GM23248 (cell line): ENCODE data around the gene BTN3A1. TPM values are rescaled to one million over a fixed set of nuclear protein-coding genes. Genes with fewer than 3 reads are reported as not detected.
A peak's percentile ranks its signal among the peaks of the same experiment; 100 is the strongest.

Source experiments
- DNase-seq: peaks from one replicate; pipeline ENCODE4 v3.0.0-alpha.2; 2015
- H2AFZ ChIP-seq: fragments of 200-600 bp; sonication (generic); 2 replicates; pipeline ENCODE4 v1.6.1; 2016; ENCODE audit warnings: antibody characterized with exemption
- H3F3A ChIP-seq: fragments of 200-600 bp; sonication (generic); 2 replicates; pipeline ENCODE4 v1.6.1; 2016; ENCODE audit warnings: mild to moderate bottlenecking, antibody characterized with exemption, mixed run types; ENCODE audit not compliant: insufficient read depth
- H3K27ac ChIP-seq: fragments of 200-600 bp; sonication (generic); 2 replicates; pipeline ENCODE4 v1.5.1; 2016; ENCODE audit warnings: mild to moderate bottlenecking
- H3K27me3 ChIP-seq: fragments of 200-600 bp; sonication (generic); replicated peaks from 2 replicates; pipeline ENCODE4 v1.6.1; 2016; ENCODE audit warnings: mild to moderate bottlenecking; ENCODE audit not compliant: insufficient read depth
- H3K36me3 ChIP-seq: fragments of 200-600 bp; sonication (generic); 2 replicates; pipeline ENCODE4 v1.6.1; 2016; ENCODE audit warnings: low read depth, mild to moderate bottlenecking
- H3K4me1 ChIP-seq: fragments of 200-600 bp; sonication (generic); 2 replicates; pipeline ENCODE4 v1.6.1; 2016; ENCODE audit warnings: mild to moderate bottlenecking; ENCODE audit not compliant: insufficient read depth
- H3K4me2 ChIP-seq: fragments of 200-600 bp; sonication (generic); one replicate; pipeline ENCODE4 v1.6.1; 2016; ENCODE audit warnings: mild to moderate bottlenecking; ENCODE audit not compliant: unreplicated experiment
- H3K4me3 ChIP-seq: fragments of 200-600 bp; sonication (generic); 2 replicates; pipeline ENCODE4 v1.5.1; 2016; ENCODE audit warnings: mild to moderate bottlenecking
- H3K79me2 ChIP-seq: fragments of 200-600 bp; sonication (generic); 2 replicates; pipeline ENCODE4 v1.6.1; 2016; ENCODE audit warnings: mild to moderate bottlenecking; ENCODE audit not compliant: insufficient read depth
- H3K9ac ChIP-seq: fragments of 200-600 bp; sonication (generic); 2 replicates; pipeline ENCODE4 v1.6.1; 2016; ENCODE audit warnings: mild to moderate bottlenecking
- H3K9me2 ChIP-seq: fragments of 200-600 bp; sonication (generic); 2 replicates; pipeline ENCODE4 v1.6.1; 2016; ENCODE audit warnings: mixed run types, mild to moderate bottlenecking, moderate library complexity; ENCODE audit not compliant: insufficient read depth
- H3K9me3 ChIP-seq: fragments of 200-600 bp; sonication (generic); one replicate; pipeline ENCODE4 v1.6.1; 2017; ENCODE audit warnings: low read depth
- H4K20me1 ChIP-seq: fragments of 200-600 bp; sonication (generic); 2 replicates; pipeline ENCODE4 v1.6.0; 2016; ENCODE audit not compliant: insufficient read depth
- EZH2 ChIP-seq: fragments of 200-600 bp; sonication (generic); IDR thresholded peaks from 2 replicates; pipeline ENCODE4 v1.6.1; 2018; ENCODE audit warnings: antibody characterized with exemption, mild to moderate bottlenecking; ENCODE audit not compliant: insufficient read depth, poor library complexity, severe bottlenecking
- EZH2phosphoT487 ChIP-seq: fragments of 200-600 bp; sonication (generic); IDR thresholded peaks from 2 replicates; pipeline ENCODE4 v1.6.1; 2018; ENCODE audit warnings: antibody characterized with exemption, moderate library complexity, mild to moderate bottlenecking, low read depth; ENCODE audit not compliant: insufficient read depth
- WGBS, 2 experiments: methylation state at CpG; one replicate each; pipeline ENCODE4 v1.1.6; 2015 to 2017; ENCODE audit warnings: low lambda C conversion rate in 2 of 2, low coverage in 1 of 2; ENCODE audit errors: missing lambda C conversion rate in 2 of 2; 5-methylcytosine and 5-hydroxymethylcytosine counted together
- in situ Hi-C: fragments of 300-500 bp; cut with MboI; formaldehyde crosslinking; loops from 2 replicates; pipeline ENCODE4 v1.15.0; 2020
- polyA plus RNA-seq: library from polyadenylated mRNA; unstranded; fragments of >200 nt; fragmentation: Nextera tagmentation; extraction: Ambion mirVana; gene quantifications from 2 replicates; pipeline ENCODE4 v1.2.1, GENCODE V29; 2016
- total RNA-seq: library from RNA; depleted of rRNA; stranded (reverse); fragments of >200 nt; shearing (Covaris generic); gene quantifications from 2 replicates; pipeline ENCODE4 v1.2.3, GENCODE V29; 2014

Gene BTN3A1
- total and polyA plus RNA-seq, 2 experiments from 2014 or later = 6.7 to 8.9 TPM

GRCh38 chr6:26436018-26436417, 33.9 kb downstream of the BTN3A1 start:
- Histone ChIP-seq H4K20me1 (no peaks in the 10 kb centered on the region), H3K79me2 (no peaks in the 10 kb centered on the region), H3K4me1 (peaks cover 28% of the 10 kb centered on the region), H3K4me3 (no peak overlapping the region), H3K4me2 (no peak overlapping the region), H2AFZ (no peak overlapping the region), H3K27me3 (no peaks in the 10 kb centered on the region), H3K9me3 (no peaks in the 10 kb centered on the region), H3K9me2 (no peaks in the 10 kb centered on the region), H3F3A (peaks cover 19% of the 10 kb centered on the region; the same call in 1 of the 2 replicates), H3K36me3 (no peaks in the 10 kb centered on the region), H3K27ac (no peak overlapping the region), H3K9ac (no peak overlapping the region)
- in situ Hi-C loops = no loop called here
- 71 to 72% methylated on average over 4 of the region's 4 CpGs for WGBS, 2 experiments
- DNase-seq = no peak
- no peak for TF ChIP-seq EZH2
- no peak for TF ChIP-seq EZH2phosphoT487

- 92 to 100% methylated on average over 1 of the region's 1 CpG for WGBS, 2 experiments
- Histone ChIP-seq H3K36me3 (no peaks in the 10 kb centered on the region), H3K9me3 (no peaks in the 10 kb centered on the region), H3K4me3 (no peak overlapping the region), H3K4me1 (peaks cover 28% of the 10 kb centered on the region), H4K20me1 (no peaks in the 10 kb centered on the region), H3F3A (peaks cover 6% of the 10 kb centered on the region; the same call in 1 of the 2 replicates), H3K9me2 (no peaks in the 10 kb centered on the region), H3K27me3 (no peaks in the 10 kb centered on the region), H3K9ac (no peak overlapping the region), H3K4me2 (no peak overlapping the region), H2AFZ (no peak overlapping the region), H3K79me2 (peaks cover 13% of the 10 kb centered on the region; the same call in 1 of the 2 replicates), H3K27ac (no peak overlapping the region)
- in situ Hi-C loops = no loop called here
- TF ChIP-seq EZH2phosphoT487 = no peak
- no peak for TF ChIP-seq EZH2
- DNase-seq = no peak
These were observed 35.5 kb downstream of the BTN3A1 start for GRCh38 chr6:26437550-26437949.

DNA sequence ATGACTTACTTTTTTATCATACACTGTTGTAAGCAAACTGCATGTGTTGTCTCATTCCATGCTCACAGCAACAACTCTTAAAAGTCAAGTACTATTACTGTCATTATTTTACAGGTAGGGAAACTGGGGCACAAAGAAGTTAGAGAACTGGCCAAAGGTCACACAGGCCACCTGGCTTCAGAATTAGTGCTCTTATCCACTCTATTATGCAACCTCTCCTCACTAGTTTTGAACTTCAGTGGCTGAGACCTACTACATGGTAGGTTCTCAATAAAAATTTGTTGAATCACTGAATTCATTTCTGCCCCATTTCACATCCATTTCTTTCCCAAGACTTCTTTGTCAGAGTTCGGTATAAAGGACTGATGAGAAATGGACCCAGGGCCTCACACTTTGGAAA, 35.9 kb downstream of the BTN3A1 start:
- Histone ChIP-seq H3K9me3 (no peaks in the 10 kb centered on the region), H3K4me1 (peaks cover 23% of the 10 kb centered on the region), H3K9ac (no peak overlapping the region), H3K36me3 (no peaks in the 10 kb centered on the region), H3K9me2 (no peaks in the 10 kb centered on the region), H3K4me3 (no peak overlapping the region), H3K27ac (no peak overlapping the region), H3F3A (peaks cover 2% of the 10 kb centered on the region; the same call in 1 of the 2 replicates), H4K20me1 (no peaks in the 10 kb centered on the region), H3K27me3 (no peaks in the 10 kb centered on the region), H3K4me2 (no peak overlapping the region), H2AFZ (no peak overlapping the region), H3K79me2 (peaks cover 14% of the 10 kb centered on the region; the same call in 1 of the 2 replicates)
- in situ Hi-C loops = no loop called here
- 95 to 100% methylated on average over 1 of the region's 1 CpG for WGBS, 2 experiments
- TF ChIP-seq EZH2 (no peak), EZH2phosphoT487 (no peak)
- no peak for DNase-seq

GRCh38 chr6:26439151-26440125, 37.4 kb downstream of the BTN3A1 start:
- peaks cover 14% of the 10 kb centered on the region; the same call in 1 of the 2 replicates for H3K79me2 ChIP-seq
- no peaks in the 10 kb centered on the region for H3K9me2 ChIP-seq
- peak overlapping the region; percentile 100 for H3K4me3 ChIP-seq
- H3K9ac ChIP-seq = peak overlapping the region; percentile 96
- no peaks in the 10 kb centered on the region for H3K9me3 ChIP-seq
- WGBS, 2 experiments = 50% methylated on average over 7 of the region's 7 CpGs
- H3F3A ChIP-seq = no peaks in the 10 kb centered on the region
- no peak for TF ChIP-seq EZH2
- no peak for TF ChIP-seq EZH2phosphoT487
- peak overlapping the region; percentile 98 for H3K27ac ChIP-seq
- peak overlapping the region; percentile 97 for H2AFZ ChIP-seq
- peak overlapping the region; percentile 95 for H3K4me2 ChIP-seq
- H4K20me1 ChIP-seq = no peaks in the 10 kb centered on the region
- in situ Hi-C loops = no loop called here
- no peaks in the 10 kb centered on the region for H3K27me3 ChIP-seq
- H3K4me1 ChIP-seq = peaks cover 19% of the 10 kb centered on the region
- no peaks in the 10 kb centered on the region for H3K36me3 ChIP-seq
- DNase-seq = peak; percentile 21
